Loucy (cell line): ENCODE data around the gene NOL6.

Experiments used
- EZH2phosphoT487 ChIP-seq: fragments of 200-600 bp; IDR thresholded peaks from 2 replicates; pipeline ENCODE4 v1.6.1; 2018; ENCODE audit warnings: antibody characterized with exemption, mild to moderate bottlenecking, moderate library complexity, borderline replicate concordance
- TF ChIP-seq, protein P1 (sequence below): fragments of 200-600 bp; sonication (generic); conservative IDR thresholded peaks from 2 replicates; pipeline ENCODE4 v1.5.1; 2014; ENCODE audit warnings: mild to moderate bottlenecking, antibody characterized with exemption, low read length

DNA sequence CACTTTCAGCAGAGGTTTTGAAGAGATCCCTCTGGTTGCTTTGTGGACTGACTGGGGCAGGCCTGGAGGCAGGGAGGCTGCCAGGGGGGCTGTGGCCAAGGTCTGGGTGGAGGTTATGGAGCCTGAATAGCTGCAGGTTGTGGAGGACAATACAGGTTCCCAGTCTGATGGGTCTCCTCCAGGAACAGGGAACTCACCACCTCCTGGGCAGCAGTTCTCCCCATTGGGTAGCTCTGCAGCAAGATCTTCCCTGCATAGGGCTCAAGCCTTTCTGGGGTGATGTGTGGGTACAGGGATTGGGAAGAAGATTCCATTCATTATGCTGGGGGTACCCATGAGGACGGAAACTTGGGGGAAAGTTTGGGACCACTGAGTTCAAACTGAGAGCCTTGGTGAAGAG, 33.1 kb downstream of the NOL6 start:
- TF ChIP-seq, protein P1, sequence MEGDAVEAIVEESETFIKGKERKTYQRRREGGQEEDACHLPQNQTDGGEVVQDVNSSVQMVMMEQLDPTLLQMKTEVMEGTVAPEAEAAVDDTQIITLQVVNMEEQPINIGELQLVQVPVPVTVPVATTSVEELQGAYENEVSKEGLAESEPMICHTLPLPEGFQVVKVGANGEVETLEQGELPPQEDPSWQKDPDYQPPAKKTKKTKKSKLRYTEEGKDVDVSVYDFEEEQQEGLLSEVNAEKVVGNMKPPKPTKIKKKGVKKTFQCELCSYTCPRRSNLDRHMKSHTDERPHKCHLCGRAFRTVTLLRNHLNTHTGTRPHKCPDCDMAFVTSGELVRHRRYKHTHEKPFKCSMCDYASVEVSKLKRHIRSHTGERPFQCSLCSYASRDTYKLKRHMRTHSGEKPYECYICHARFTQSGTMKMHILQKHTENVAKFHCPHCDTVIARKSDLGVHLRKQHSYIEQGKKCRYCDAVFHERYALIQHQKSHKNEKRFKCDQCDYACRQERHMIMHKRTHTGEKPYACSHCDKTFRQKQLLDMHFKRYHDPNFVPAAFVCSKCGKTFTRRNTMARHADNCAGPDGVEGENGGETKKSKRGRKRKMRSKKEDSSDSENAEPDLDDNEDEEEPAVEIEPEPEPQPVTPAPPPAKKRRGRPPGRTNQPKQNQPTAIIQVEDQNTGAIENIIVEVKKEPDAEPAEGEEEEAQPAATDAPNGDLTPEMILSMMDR, result no peak
- no peak for TF ChIP-seq EZH2phosphoT487
